Measurements from ENCODE around the gene HOXB3.

The HOXB3 gene

DNA sequence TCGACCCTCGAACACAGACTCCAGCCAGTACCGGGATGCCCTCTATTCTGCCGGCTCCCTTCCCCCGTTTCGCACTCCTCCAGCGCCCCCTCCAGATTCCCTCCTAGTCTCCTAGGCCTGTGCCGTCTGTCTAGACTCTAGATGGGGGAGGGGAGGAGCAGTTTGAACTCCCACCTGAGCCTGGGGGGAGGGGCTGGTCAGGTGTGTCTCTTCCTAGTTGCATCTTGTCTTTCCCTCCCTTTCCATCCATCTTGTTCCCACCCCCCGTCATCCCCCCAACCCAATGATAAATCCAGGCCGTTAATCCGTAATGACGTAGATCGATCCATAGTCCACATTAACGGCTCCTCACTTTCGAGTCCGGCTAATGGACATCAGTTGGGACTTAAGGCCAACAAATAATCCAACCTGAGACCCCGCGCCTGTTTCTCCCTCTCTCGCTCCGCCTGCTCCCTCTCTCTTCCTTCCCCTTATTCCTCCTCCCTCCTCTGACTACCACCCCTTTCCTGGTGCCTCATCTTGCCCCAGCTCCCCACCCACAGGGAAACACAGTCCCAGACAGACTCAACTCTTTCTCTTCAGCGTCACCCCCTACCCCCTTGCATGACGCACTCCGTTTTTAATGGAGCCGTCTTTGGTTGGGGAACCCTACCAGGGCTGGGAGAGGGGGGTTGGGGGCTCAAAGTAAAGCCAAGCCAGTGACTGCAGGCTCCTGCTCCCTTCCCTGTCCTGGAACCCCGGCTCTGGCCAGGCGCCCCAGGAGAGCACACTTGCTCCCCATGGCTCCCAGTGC, 6.9 kb upstream of the HOXB3 start:
- no peak for DNase-seq

DNA sequence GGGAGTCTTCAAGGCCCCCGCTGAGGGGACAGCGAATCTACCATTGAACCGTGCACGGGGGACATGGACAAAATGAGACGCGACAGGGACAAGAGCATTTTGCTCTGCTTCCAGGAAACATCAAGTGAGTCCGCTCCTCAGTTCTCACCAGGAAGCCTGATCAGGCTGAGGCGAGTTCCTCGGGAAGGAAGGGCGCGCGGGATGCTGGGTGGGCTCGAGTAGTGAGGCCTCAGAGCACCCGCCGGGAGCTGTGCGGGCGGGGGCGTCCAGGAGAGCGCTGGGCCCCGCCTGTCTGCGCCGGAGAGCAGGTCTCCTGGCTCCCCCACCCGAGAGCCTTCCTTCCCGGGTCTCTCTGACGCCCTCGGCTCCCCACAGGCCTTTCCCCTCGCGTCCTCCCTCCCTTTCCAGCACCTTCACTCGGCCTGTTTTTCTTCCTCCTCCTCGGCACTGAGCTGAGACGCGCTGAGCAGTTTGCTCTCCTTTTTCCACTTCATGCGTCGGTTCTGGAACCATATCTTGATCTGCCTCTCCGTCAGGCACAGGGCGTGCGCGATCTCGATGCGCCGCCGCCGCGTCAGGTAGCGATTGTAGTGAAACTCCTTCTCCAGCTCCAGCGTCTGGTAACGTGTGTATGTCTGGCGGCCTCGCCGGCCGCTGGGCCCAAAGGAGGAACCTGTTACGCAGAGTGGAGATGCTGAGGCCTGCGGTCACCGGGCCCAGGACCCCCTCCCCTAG, 6.1 kb upstream of the HOXB3 start:
- DNase-seq = no peak

DNA sequence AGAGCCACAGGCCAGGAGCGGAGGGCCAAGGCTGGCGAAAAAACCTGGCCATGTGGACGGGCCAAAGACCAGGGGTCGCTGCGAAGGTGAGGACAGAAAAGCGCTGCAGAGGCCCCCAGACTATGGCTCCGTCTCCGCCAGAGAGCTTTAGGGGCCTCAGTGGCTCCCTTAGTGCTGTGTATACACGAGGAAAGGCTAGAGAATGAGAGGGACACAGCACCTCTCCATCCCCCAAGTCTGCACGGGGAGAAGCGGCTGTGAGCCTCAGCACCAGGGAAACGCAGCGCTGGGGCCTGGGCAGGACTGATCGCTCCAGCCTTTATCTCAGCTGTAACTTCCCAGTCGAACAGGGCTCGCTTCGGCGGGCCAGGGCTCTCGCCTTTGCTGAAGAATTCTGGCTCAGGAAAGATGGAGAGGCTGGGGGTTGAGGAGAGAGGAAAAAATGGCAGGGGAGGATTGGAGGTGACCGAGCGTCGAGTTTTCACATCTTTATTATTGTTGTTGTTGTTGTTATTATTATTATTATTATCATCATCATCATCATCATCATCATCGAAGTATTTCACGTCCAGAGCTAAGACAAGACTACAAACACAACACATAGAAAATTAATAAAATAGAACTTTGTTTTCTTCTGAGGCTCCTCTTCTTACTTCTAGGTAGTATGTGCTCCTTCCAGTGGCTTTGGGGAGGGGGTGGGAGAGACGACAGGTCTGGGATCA, 5.4 kb upstream of the HOXB3 start:
- DNase-seq = no peak

DNA sequence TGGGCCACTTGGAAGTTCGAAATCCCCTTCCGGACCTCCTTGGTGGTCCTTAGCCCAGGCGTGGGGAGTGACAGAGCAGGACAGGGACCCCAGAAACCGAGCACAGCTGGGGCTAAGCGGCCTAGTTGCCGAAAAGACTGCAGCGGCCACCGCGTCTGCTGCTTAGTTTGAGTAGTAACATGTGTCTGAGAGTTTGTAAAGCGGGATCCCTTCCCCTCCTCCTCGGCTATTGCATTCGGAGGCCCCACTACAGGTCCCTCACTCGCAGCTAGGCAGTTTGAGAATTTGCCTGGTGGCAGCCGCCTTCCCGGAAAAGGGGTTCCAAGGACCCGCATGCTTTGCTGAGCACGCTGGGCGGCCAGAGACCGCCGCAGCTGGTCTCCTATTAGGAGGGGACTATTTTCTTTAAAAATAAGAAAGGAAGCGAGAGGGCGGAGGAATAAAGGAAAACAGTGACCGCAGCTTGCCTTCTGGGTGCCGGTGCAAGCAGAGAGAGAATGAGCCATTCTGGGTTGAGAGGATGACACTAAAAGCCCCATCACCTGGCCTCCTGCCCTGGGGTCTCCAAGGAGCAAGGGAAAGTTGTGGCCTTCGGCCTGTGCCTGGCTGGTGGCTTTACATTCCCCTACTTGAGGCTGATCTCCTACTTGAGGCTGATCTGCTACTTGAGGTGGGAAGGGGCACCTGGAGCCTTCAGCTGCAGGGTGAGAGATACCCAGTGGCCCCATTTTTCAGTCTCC, 4.7 kb upstream of the HOXB3 start:
- no peak for DNase-seq

DNA sequence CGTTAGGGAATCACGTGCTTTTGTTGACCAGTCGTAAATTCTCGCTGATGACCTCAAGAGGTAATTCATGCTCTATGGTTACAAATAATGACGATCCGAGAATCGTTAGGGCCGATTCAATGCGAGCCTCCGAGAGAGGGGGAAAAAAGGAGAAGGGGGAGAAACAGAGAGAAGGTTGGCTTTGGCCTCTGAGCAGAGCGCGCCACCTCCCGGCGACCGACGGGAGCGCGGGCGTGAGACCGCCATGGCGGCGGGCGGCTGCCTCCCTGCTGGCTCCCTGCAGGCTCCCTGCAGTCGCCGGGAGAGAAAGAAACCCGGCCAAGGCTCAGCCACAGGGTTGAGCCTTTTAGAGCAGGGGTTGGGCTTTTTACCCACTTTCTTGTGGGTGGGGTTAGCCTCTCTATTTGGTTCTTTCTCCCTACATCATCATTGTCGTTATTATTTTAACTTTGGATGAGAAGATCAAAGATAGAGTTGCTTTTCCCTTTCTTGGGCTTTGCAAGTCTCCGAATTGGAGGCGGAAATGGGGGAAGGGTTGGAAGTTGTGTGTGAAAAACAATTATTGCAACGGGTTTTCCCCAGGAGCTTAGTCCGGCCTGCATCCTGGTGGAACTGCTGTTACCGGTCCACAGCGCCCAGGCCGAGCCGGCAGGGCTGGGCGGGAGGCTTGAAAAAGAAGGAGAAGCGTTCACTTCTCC, 3.9 kb upstream of the HOXB3 start:
- peak; percentile 99 for DNase-seq

DNA sequence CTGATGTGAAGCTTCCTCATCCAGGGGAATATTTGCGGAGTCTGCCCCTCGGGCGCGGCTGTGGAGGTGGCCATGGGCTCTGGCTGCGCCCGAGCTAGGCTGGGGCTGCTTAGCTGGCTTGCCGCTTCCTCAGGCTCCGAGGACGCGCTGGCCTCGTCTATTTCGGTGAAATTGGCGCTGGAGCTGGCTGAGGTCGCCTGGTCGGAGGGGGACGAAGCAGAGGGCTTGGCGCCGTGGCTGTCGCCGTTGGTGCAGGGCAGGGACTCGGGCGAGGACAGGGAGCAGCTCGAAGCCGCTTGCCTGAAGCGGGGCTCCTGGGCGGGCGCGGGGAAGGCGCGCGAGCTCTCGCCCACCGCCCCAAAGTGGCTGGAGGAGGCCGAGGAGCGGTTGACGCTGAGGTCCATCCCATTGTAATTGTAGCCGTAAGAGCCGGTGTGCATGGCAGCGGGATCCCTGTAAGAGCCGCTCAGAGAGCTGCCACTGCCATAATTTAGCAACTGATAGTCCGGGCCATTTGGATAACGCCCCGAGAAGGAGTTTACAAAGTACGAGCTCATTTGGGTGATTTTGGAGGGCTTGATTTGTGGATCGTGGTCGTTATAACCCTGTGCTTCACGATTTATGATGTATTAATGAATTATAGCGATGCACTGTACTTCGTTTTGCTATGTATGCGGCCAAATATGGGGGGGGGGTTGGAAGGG, 3.2 kb upstream of the HOXB3 start, which contains the start of gene HOXB5:
TSS of gene HOXB5 (minus strand) at position 654 of the 704 bp plus-strand sequence. CDS start at position 557, 97 bp downstream.
- DNase-seq = no peak

DNA sequence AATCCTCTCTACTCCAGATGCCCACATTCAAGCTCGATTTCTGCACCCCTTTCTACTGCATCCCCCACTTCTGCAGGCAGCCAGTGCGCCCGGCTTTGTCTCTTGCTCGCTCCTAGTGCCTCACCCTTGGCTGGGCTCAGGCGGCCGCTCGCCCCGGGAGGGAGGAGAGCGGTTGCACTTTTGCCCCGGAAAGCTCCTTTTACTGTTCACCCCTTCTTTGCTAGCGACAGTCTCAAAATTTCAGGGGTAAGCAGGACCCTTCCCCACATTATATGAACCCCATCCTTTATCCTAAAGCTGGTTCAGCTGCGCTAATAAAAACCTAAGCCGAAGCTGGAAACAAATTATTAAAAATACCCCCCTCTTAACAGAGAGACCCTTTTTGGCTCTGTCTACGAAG, 2.5 kb upstream of the HOXB3 start:
- no peak for DNase-seq

DNA sequence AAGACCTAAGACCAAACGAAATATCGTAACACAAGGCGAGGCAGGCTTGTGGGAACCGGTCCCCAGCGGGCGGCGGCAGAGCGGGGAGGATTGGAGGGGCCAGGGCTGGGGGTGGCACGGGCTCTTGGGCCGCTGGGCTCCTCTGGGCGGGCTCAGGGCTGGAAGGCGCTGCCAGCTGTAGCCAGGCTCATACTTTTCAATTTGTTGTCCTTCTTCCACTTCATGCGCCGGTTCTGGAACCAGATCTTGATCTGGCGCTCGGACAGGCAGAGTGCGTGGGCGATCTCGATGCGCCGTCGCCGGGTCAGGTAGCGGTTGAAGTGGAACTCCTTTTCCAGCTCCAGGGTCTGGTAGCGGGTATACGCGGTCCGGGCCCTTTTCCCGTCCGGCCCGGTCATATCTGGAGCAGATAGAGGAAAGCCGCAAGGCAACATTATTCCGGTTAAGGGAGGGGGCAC, 2.0 kb upstream of the HOXB3 start:
- no peak for DNase-seq

DNA sequence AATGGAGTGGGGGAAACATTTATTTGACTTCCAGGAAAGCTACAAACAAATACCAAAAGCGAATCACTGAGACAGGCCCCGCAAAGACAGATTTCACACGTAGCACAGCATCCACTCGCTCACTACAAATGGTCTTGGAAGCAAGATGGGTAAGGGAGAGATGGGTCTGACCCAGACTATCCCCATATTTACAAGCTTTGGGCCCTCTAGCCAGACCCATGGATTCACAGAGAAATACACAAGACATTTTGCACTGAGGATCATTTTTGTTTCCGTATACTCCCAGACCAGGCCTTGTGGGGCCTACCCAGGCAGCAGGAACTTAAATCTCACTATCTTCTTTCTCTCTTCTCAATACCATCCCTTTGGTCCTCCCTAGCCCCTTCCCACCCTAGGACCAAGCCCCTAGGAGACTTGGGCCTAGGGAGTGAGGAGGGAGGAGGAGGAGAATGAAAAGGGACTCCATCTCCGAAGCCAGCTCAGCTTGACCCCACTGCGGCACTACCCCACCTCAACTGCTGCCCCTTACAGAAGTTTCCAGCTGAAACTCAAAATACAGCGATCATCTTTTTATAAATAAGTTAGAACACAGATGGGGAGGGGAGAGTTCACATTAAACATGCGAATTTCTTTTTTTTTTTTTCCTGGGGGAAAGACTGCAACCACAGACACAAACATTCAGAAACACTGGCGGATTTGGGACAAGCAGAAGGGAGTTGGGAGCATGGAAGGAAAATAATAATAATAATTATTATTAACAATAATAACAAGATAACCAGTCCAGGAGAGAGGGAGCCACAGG, 1.4 kb upstream of the HOXB3 start:
- DNase-seq = no peak

DNA sequence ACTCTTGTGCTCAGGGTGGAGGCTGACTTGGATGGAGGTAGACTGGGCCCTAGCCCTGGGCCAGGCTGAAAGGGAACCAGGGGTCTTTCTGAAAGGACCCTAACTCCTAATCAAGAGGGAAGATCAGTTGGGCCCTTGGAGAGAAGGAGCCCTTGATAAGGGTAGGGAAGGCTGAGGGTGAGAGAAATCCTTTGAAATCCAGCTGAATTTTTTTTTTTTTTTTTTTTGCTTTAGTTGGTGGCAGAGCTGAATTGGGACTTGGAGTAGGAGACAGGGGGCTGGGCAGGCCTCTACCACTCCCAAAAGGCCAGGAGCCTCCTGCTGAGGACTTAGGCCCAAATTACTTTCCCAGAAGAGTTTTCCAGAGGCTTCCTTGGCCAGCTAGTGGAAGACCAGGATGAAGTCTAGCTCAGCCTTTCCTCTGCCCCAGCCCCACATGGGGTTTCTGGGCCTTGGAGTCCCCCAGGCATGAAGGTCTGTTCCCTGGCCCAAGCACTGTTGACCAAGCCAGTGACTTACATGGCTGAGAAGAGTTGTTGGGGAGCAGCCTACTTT, 643 bp upstream of the HOXB3 start:
- DNase-seq = no peak

DNA sequence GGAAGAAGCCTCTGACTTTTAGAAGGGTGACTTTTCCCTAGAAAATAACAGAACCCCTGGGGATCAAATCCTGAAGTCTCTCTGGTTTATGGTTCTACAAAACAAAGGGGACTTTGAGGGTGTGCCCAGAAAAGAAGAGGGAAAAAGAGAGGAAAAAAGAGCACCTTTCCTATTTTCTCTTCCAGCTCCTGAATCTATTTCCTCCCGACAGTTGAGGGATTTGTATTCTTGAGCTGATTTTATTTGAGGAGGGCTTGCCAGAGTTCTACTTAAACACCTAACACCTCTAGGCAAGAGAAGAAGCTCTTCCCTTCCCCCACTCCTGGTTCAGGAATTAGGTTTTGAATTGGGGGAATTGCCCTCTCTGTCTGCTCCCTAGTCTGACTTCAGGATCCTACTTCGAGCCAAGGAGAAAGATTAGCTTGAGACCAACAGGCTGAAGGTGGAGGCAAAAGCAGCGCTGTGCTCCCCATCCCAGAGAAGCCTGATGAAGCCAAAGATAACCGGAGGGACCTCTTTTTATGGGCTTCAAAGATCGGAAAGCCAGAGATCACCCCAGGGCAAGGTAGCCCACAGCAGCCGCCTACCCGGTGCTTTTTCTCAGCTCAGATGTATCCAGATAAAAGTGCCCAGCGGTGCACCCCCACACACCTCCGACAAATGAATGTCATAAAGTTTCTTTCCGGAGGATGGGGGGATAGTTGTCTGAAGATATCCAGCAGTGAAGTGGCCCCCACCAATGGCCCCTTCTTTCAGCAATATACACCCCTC, 796 bp downstream of the HOXB3 start:
- DNase-seq = no peak

DNA sequence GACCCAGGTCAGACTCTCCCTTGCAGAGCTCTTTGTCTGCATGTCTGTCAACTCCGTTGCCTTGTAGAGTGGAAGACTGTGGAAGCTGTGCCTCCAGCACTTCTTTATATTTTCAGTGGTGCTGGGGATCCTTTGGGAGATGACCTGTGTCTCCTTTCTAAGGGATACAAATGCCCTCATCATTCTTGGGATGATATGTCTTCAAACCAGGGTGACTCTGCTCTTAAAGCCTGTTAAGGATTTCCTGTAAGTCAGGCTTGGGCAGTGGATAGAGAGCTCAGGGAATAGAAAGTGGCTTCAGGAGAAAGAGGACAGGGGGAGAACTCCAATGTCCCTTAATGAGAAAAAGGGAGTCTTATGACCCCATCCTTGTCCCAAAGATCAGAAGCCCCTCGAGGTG, 1.5 kb downstream of the HOXB3 start:
- no peak for DNase-seq

DNA sequence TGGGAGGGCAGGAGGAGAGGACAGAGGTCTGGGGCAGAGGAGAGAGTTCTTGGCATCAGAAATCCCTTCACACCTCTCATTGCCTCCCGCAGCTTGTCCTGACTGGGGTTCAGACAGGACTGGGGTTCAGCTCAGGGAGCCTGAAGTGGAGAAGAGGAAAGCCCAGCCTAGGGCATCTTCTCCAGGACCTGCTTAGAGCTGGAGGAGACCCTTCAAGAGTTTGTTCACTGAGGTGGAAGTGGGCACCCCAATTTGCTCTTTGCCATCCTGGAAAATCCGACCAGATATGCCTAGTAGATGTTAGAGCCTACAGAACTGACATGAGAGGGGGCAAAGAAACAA, 2.0 kb downstream of the HOXB3 start:
- DNase-seq = no peak

DNA sequence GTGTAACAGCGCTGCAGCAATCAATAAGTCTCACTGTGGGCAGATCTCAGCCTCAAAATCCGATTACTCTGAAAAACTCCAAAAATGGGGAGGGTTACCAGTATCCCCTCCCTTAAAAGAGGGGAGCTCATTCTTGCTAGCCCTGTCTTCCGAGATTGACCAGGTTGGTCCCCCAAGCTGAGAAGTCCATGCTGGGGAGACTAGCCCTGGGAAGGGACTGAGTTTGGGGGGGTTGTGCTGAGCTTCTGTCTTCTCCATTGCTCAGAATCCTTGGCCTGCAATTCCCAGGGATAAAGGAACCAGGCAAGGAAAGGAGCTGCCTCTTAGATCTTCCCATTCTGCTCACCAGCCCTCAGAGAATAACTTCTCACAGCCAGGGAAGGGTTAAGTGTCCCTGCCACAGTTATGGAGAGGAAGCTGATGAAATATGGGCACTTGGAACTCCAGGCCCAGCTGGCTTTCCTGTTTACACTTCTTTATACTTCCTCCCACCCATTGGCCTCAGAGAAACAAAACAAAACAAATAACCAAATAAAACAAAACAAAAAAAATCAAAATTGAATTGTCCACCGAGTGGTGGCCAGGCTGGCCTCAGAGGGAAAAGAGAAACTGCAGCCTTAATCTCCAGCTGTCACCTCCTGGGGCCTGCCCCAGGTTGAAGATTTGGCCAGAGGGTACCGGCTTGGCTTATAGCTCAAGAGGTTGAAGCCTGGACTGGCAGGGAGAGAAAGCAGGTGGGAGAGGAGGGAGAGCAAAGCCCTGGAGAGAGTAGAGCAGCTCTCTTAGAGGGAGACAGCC, 2.6 kb downstream of the HOXB3 start:
- peak; percentile 98 for DNase-seq

DNA sequence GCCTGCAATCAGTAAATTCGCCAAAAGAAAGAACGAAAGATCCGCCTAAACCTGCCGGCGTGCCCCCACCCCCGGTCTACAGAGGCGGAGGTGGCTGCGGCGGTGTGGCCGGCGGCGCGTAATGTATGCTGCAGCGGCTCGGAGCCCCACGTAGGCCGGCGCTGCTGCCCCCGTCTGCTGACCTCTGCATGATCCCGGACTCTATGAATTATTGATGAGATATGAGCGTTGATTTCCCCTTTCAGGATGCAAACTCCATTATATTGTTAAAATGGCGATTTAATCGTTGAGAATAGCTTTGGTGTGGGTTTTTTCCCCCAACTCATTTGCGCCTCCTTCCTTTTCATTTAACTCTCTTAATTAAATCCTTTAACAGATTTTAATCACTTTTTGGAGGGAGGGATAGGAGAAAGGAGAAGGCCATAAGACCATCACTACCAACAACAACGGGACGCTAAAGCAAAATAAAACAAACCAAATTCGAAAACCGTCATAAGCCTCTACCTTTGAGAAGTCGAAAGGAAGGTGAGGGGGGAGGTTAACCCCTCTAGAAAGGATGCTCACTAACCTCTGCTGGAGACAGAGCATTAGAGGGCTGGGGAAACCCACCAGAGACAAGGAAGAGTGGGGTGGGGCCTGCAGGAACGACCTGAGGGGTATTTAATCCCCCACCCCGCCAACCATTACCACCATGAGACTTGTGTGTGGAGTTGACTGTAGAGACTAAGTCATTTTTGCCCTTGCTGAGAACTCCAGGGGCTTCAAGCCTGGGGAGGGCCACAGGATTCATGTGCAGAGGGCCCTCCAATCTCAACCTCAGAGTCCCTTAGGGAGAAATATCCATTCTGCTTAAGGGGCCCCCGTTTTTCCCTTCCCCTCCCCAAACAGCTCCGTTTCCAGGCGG, 3.4 kb downstream of the HOXB3 start:
- DNase-seq = no peak

DNA sequence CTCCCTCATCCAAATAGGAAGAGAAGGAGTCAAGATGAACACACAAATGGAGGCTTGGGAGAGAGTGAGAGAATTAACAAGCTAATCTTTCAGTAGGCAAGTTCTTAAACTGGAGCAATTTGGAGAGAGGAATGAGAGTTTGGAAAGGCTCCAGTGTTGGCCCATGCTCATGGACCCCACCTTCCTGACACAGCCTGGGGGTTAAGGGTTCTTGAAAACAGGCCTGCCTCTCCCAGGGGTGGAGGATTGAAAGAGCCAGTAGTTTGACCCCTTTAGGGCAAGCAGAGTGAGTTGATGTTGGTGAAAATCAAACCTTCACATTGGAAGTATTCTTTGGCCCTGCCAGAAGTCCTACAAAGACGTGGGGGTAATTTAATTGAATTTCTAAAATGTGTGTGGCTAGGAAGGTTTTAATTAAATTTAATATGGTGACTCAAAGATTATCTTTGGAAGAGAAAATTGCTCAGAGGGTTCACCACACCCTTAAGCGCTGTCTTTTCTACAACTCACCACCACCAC, 5.8 kb downstream of the HOXB3 start:
- DNase-seq = no peak

DNA sequence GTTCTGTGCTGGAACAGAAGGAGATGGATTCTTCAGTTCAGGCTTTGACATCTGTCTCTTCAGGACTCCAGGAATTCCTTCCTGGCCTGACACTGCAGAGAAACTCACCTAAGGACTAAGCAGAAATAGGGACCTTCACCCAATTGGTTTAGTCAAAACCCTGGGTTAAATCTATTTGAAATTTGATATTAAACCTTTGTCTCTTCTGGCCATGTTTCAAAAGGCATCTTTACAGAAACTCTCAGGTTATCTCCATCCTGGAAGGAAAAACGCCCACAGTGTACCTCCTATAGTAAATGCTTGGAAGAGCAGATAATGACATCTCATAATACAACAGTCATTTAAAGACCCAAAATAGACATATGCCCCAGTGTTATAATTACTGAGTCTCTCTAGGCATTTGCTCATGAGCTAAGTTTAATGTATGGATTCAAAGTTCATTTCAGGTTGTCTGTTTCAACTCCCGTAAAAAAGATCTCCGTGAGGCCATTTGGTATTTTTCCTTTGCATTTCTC, 6.3 kb downstream of the HOXB3 start:
- DNase-seq = no peak
